ENCODE measurements around the gene KIRREL3.

Gene KIRREL3

GRCh38 chr11:126790550-126791081 lies 210.0 kb downstream of the KIRREL3 start:
- DNase-seq (ENCODE audit: low read depth in 2 of 2) = no peak

DNA sequence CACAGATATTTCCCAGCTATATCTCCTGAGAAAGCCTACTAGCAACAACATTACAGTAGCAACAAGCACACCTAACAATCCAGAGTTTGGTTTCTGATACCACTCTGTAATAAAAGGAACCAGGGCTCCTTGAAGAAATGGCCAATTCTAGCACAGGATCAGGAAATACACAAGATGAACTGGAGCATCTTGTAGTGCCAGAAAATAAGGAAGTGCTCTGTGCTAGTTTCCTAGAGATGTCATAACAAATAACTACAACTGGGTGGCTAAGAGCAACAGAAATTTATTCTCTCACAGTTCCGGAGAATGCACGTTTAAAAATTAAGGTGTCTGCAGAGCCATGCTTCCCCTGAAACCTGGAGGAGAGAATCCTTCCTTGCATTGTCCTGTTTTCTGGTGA lies 217.8 kb downstream of the KIRREL3 start:
- DNase-seq (ENCODE audit: low read depth in 2 of 2) = no peak

GRCh38 chr11:126781942-126782341 lies 218.6 kb downstream of the KIRREL3 start:
- no peak for DNase-seq (ENCODE audit: low read depth in 2 of 2)

DNA sequence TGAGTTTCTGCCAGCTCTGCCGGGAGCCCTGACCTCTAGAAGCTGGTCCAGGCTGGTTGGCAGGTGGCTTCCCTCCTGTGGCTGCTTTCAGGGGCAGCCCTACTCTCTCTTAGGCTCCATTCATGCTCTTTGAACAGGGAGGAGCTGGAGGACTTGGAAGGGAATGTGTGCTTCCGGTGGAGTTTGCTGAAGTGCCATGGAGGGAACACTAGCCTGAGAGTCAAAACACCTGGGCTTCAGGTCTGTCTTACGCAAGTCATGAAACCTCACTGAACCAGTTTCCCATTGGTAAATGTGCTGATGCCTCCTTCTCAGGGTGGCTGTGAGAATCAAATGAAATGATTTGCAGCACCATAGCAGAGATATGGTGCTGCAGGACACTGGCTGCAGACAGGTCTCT lies 224.5 kb downstream of the KIRREL3 start:
- no peak for DNase-seq (ENCODE audit: low read depth in 2 of 2)

DNA sequence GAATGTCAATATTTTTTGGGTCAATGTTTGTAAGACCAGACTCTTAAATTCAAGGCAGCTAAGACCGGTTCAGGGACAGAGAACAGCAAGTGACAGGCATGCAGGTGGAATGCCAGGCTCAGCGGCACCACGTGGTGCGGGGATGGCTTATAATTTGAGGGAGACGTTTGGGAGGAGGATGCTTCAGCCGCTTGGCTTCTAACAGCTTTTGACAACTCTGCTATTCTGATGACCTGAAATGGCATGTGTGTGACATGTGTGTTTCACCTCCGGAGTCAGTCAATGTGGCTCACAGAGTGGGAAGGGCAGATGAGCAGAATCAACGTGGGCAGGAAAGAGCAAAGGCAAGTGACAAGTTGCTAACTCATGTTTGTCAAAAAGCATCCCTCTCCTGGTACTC lies 228.3 kb downstream of the KIRREL3 start:
- no peak for DNase-seq (ENCODE audit: low read depth in 2 of 2)

DNA sequence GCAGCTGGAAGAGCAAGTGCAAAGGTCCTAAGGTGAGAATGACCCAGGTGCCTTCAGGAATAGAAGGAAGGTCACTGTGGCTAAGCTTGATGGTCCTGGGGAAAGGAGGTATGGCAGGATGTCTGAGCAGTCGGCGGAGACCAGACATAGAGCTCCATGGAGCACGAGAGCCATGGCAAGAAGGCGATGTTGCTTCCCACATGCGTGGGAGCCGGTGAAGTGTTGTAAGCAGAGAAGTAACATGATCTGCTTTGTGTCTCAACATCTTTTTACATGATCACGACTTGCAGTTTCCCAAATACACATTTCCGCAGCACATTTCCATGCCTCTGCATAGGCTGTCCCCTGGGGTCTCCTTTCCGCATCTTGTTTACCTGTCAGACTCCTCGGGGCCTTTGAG lies 231.9 kb downstream of the KIRREL3 start:
- DNase-seq (ENCODE audit: low read depth in 2 of 2) = no peak

GRCh38 chr11:126766440-126766839 lies 234.1 kb downstream of the KIRREL3 start:
- no peak for DNase-seq (ENCODE audit: low read depth in 2 of 2)

DNA sequence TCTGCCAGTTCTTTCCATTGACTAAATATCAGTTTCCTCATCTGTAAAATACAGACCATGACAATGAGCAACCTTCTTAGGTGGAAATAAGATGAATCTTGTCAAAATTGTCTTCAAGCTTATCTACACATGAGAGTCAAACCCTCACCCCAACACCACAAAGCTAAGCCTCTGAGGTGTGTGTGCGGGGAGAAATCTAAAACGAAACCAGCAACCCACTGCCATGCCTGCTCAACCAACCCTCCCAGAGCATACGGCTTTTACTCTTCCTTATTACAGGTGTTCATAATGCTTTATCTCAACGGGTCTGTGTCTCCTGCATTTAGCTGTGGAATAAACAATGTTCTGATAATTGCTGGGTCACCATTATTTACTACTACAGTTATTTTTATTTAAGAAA lies 235.4 kb downstream of the KIRREL3 start:
- no peak for DNase-seq (ENCODE audit: low read depth in 2 of 2)

- no peak for DNase-seq (ENCODE audit: low read depth in 2 of 2)
Observed at GRCh38 chr11:126764231-126764630, 236.3 kb downstream of the KIRREL3 start.

- no peak for DNase-seq (ENCODE audit: low read depth in 2 of 2)
Observed at GRCh38 chr11:126756855-126757254, 243.7 kb downstream of the KIRREL3 start.

DNA sequence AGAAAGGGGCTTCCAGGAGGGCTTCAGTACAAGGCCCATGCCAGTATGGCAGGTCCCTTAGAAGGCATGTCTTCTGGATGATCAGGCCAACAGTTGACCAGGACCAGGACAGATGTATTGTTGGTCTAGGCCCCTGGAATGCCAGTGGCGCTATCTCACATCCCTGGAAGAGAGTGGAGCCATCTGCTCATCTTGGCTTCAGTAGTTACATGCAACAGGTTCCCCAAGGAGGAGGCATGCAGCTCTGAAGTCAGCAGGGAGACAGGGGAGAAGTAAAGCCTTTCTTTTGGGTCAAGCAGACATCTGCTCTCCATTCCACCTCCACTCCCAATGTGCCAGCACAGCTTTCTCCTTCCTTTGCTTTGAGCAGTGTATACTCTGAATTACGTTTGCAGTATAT lies 244.1 kb downstream of the KIRREL3 start:
- DNase-seq (ENCODE audit: low read depth in 2 of 2) = no peak

DNA sequence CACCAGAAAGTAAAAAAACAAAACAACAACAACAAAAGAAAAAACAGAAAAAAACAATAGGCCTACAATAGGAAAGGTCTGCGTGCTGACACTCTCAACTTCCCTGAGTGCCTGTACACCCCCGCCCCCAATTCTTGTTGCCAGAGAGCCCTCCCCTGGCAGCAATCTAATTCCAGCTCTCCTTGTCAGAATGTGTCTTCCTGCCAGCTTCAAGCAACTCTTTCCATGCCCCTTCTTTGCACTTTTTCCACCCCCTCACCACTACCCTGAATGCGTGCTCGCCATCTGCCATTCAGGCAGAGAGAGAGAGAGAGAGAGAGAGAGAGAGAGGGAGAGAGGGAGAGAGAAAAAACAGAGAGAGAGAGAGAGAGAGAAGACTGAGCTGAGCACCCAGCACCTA lies 245.0 kb downstream of the KIRREL3 start:
- no peak for DNase-seq (ENCODE audit: low read depth in 2 of 2)

GRCh38 chr11:126754591-126755426 lies 245.8 kb downstream of the KIRREL3 start:
- DNase-seq (ENCODE audit: low read depth in 2 of 2) = no peak

GRCh38 chr11:126753990-126754389 lies 246.6 kb downstream of the KIRREL3 start:
- no peak for DNase-seq (ENCODE audit: low read depth in 2 of 2)

GRCh38 chr11:126751242-126751641 lies 249.3 kb downstream of the KIRREL3 start:
- DNase-seq (ENCODE audit: low read depth in 2 of 2) = no peak

DNA sequence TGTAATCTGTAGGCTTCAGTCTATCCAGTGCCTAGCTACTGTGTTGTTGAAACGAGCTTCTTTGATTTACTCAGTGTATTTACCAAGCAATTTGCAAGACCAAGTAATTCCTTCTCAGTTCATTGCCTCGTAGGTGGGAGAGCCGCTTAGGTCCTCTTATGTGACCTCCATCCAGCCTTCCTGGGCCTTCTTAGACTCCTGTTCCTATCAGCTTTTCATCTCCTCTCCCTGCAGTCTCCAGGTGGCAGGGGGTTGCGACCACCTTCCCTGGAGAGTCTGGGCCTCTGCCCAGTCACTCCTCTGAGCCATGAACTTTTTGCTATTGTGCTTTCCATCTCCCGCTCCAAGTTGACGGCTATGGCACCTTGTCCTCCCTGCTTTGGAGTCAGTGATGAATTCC lies 251.8 kb downstream of the KIRREL3 start:
- no peak for DNase-seq (ENCODE audit: low read depth in 2 of 2)

DNA sequence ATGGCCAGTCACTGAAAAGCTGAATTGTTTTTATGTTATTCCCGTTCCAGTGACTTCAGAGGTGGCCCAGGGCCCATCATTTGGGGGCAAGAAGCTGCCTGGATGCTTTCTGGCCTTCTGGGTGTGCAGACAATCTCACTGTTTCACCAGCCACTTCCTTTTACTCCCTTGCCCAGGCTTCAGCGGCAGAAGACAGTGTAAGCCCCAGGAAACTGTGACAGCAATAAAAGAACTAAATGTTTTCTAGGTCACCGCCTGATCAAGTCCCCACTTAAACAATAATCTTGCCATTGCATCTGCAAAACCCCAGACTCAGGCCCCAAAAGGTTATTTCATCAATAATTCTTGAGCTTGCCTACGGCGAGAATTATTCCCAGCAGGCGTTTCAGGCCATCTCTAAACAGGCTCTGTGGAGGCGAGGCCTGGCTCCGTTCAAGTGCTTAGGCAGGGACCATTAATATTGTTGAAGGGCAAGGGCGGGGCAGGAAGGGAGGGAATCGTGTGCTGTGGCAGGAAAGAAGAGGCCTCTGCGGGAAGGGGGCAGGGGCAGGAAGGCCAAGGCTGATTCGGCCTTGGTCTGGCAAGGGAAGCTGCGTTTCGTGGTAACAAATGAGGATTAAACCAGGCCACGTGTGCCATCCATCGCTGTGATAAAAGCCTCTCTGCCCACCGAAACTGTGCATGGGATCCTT lies 252.3 kb downstream of the KIRREL3 start:
- DNase-seq (ENCODE audit: low read depth in 2 of 2) = no peak

DNA sequence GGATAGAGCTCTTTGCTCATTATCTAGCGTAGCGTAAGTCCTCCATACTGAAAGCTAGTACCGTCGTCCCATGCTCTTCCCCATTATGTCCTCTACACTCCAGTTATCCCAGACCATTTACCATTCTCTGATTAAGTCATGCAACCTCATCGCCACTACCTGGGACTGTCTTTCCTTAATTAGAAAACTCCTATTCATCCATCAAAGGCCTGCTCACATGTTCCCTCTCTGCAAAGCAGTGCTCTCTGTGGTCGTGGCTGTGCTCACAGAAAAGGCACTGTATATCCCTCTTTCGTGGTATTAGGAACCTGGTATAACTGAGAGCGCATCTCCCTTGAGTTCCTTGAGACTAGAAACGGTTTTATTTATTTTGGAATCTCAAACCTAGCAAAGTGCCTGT lies 253.3 kb downstream of the KIRREL3 start:
- no peak for DNase-seq (ENCODE audit: low read depth in 2 of 2)

- DNase-seq (ENCODE audit: low read depth in 2 of 2) = no peak
Observed at GRCh38 chr11:126746443-126746842, 254.1 kb downstream of the KIRREL3 start.

- no peak for DNase-seq (ENCODE audit: low read depth in 2 of 2)
Observed at GRCh38 chr11:126744699-126745098, 255.9 kb downstream of the KIRREL3 start.

DNA sequence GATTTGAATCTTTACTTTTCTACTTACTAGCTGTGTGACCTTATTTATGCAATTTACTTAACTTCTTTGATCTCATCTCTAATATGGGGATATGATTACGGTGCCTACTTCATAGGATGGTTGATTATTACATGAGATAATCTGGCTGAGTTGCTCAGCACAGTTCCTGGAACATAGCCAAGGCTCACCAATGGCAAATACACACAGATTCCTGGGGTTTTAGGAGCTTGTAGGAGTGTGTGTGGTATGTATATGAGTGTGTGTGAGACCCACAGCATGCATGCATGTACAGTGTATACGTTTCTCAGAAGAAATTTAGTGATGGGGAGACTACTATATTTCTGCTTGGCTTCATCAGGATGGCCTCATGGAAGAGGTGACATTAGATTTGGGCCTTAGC lies 256.9 kb downstream of the KIRREL3 start:
- no peak for DNase-seq (ENCODE audit: low read depth in 2 of 2)

DNA sequence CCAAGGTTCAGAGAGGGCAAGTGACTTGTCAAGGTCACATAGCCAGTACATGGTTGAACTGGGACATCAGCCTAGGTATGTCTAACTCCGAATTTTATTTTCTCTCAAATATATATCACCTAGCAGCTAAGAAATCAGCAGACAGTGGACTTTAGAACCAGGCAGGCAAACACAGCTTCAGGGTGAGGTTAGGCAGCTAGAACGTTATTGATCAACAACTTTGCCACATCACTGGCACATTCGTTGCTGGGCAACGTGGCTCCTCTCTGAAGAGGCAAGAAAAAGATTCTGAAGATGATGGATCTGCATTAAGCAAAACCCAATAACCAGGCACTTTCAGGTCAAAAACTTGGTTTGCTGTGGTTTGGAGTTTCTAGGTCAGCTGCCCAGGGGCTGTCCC lies 258.0 kb downstream of the KIRREL3 start:
- no peak for DNase-seq (ENCODE audit: low read depth in 2 of 2)

DNA sequence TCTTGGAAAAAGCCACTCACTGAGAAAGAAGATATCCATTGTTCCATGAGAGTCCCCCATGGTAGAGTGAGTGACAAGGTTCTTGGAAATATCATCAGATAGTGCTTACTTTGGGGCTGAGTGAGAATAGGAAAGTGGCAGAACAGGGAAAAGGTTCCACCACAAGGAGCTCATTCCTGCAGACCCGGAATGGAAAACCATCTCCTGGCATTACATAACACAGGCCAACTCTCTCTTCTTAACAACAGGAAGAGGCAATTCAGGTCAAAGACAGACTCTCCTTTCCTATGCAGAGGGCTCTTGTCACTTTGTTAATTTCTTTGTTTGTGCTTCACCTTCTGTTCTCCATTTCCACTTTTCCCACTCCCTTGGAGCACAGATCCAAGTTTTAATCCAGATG lies 259.7 kb downstream of the KIRREL3 start:
- DNase-seq (ENCODE audit: low read depth in 2 of 2) = no peak

Data from stimulated activated CD8-positive, alpha-beta memory T cell treated with anti-CD3 and anti-CD28 coated beads, Interleukin-15, amount 100 ng/mL, for 4 hours (primary cell).